HEK293 (cell line): ENCODE measurements around the gene SNRPD2.

Experiments used
- EGR2 ChIP-seq: fragments of 450-650 bp; formaldehyde crosslinking; IDR thresholded peaks from 2 replicates; pipeline ENCODE4 v1.5.1; 2016; ENCODE audit warnings: low read depth, missing biosample characterization, missing genetic modification characterization
- HOXA7 ChIP-seq: sonication (generic); formaldehyde crosslinking; IDR thresholded peaks from 2 replicates; pipeline ENCODE4 v1.8.1; 2022; ENCODE audit warnings: missing genetic modification reagents, borderline replicate concordance
- HOXC10 ChIP-seq: sonication (generic); formaldehyde crosslinking; IDR thresholded peaks from 2 replicates; pipeline ENCODE4 v1.8.1; 2023; ENCODE audit warnings: mild to moderate bottlenecking, missing genetic modification reagents
- KLF17 ChIP-seq: fragments of 450-650 bp; formaldehyde crosslinking; IDR thresholded peaks from 2 replicates; pipeline ENCODE4 v1.5.1; 2016; ENCODE audit warnings: missing biosample characterization, missing genetic modification characterization
- MEIS1 ChIP-seq: sonication (generic); formaldehyde crosslinking; IDR thresholded peaks from 2 replicates; pipeline ENCODE4 v1.8.1; 2022; ENCODE audit warnings: missing genetic modification reagents, mild to moderate bottlenecking, borderline replicate concordance
- ZNF114 ChIP-seq: fragments of 450-650 bp; formaldehyde crosslinking; IDR thresholded peaks from 2 replicates; pipeline ENCODE4 v1.5.0; 2017; ENCODE audit warnings: missing biosample characterization, missing genetic modification characterization
- ZNF148 ChIP-seq: fragments of 450-650 bp; formaldehyde crosslinking; IDR thresholded peaks from 2 replicates; pipeline ENCODE4 v1.5.0; 2017; ENCODE audit warnings: missing biosample characterization, missing genetic modification characterization, borderline replicate concordance
- ZNF311 ChIP-seq: fragments of 450-650 bp; formaldehyde crosslinking; IDR thresholded peaks from 2 replicates; pipeline ENCODE4 v1.5.1; 2017; ENCODE audit warnings: missing biosample characterization, missing genetic modification characterization, borderline replicate concordance
- ZNF324 ChIP-seq: fragments of 450-650 bp; formaldehyde crosslinking; IDR thresholded peaks from 2 replicates; pipeline ENCODE4 v1.5.1; 2016; ENCODE audit warnings: missing biosample characterization, missing genetic modification characterization
- ZNF48 ChIP-seq: fragments of 450-650 bp; formaldehyde crosslinking; IDR thresholded peaks from 2 replicates; pipeline ENCODE4 v1.5.1; 2016; ENCODE audit warnings: missing biosample characterization, missing genetic modification characterization
- ZNF521 ChIP-seq: fragments of 450-650 bp; formaldehyde crosslinking; IDR thresholded peaks from 2 replicates; pipeline ENCODE4 v1.5.1; 2017; ENCODE audit warnings: missing biosample characterization, mild to moderate bottlenecking, missing genetic modification characterization
- TF ChIP-seq, protein P1 (sequence below): fragments of 450-650 bp; formaldehyde crosslinking; IDR thresholded peaks from 2 replicates; pipeline ENCODE4 v1.5.1; 2016; ENCODE audit warnings: missing biosample characterization, missing genetic modification characterization
- TF ChIP-seq, protein P2 (sequence below): fragments of 450-650 bp; formaldehyde crosslinking; IDR thresholded peaks from 2 replicates; pipeline ENCODE4 v1.5.1; 2016; ENCODE audit warnings: missing biosample characterization, missing genetic modification characterization
- TF ChIP-seq, protein P3 (sequence below): fragments of 450-650 bp; formaldehyde crosslinking; IDR thresholded peaks from 2 replicates; pipeline ENCODE4 v1.5.1; 2016; ENCODE audit warnings: missing biosample characterization, missing genetic modification characterization

GRCh38 chr19:45705710-45706415 is 14.1 kb upstream of the SNRPD2 start:
- TF ChIP-seq, protein P1, sequence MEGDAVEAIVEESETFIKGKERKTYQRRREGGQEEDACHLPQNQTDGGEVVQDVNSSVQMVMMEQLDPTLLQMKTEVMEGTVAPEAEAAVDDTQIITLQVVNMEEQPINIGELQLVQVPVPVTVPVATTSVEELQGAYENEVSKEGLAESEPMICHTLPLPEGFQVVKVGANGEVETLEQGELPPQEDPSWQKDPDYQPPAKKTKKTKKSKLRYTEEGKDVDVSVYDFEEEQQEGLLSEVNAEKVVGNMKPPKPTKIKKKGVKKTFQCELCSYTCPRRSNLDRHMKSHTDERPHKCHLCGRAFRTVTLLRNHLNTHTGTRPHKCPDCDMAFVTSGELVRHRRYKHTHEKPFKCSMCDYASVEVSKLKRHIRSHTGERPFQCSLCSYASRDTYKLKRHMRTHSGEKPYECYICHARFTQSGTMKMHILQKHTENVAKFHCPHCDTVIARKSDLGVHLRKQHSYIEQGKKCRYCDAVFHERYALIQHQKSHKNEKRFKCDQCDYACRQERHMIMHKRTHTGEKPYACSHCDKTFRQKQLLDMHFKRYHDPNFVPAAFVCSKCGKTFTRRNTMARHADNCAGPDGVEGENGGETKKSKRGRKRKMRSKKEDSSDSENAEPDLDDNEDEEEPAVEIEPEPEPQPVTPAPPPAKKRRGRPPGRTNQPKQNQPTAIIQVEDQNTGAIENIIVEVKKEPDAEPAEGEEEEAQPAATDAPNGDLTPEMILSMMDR (tag by site-specific recombination), result no peak
- TF ChIP-seq, protein P2, sequence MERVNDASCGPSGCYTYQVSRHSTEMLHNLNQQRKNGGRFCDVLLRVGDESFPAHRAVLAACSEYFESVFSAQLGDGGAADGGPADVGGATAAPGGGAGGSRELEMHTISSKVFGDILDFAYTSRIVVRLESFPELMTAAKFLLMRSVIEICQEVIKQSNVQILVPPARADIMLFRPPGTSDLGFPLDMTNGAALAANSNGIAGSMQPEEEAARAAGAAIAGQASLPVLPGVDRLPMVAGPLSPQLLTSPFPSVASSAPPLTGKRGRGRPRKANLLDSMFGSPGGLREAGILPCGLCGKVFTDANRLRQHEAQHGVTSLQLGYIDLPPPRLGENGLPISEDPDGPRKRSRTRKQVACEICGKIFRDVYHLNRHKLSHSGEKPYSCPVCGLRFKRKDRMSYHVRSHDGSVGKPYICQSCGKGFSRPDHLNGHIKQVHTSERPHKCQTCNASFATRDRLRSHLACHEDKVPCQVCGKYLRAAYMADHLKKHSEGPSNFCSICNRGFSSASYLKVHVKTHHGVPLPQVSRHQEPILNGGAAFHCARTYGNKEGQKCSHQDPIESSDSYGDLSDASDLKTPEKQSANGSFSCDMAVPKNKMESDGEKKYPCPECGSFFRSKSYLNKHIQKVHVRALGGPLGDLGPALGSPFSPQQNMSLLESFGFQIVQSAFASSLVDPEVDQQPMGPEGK (tag by site-specific recombination), result no peak
- TF ChIP-seq HOXA7 (CRISPR knock-in tag) (no peak), HOXC10 (CRISPR knock-in tag) (no peak), ZNF48 (no peak), ZNF521 (no peak), ZNF148 (tag by site-specific recombination) (no peak), ZNF311 (tag by site-specific recombination) (no peak), ZNF114 (tag by site-specific recombination) (no peak), ZNF324 (tag by site-specific recombination) (no peak), KLF17 (tag by site-specific recombination) (no peak), MEIS1 (CRISPR knock-in tag) (no peak), EGR2 (tag by site-specific recombination) (no peak)
- TF ChIP-seq, protein P3, sequence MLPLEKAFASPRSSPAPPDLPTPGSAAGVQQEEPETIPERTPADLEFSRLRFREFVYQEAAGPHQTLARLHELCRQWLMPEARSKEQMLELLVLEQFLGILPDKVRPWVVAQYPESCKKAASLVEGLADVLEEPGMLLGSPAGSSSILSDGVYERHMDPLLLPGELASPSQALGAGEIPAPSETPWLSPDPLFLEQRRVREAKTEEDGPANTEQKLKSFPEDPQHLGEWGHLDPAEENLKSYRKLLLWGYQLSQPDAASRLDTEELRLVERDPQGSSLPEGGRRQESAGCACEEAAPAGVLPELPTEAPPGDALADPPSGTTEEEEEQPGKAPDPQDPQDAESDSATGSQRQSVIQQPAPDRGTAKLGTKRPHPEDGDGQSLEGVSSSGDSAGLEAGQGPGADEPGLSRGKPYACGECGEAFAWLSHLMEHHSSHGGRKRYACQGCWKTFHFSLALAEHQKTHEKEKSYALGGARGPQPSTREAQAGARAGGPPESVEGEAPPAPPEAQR, result no peak
